H1 (cell line): ENCODE measurements around the gene TAOK1. TPM values are rescaled to one million over a fixed set of nuclear protein-coding genes. Genes with fewer than 3 reads are reported as not detected.

Source experiments
- CTCF ChIA-PET: fragments of 300-600 bp; sonication (Branson Sonifier 250); formaldehyde crosslinking; loops from one replicate; lab custom pipeline; 2021; ENCODE audit not compliant: partially characterized antibody; lab: Charles Lee
- POLR2A ChIA-PET: fragments of 300-600 bp; sonication (Branson Sonifier 250); formaldehyde crosslinking; loops from one replicate; lab custom pipeline; 2021; ENCODE audit warnings: inconsistent platforms; ENCODE audit not compliant: partially characterized antibody; lab: Charles Lee
- DNase-seq, 2 experiments: peaks; one replicate each; pipeline versions ENCODE4 v3.0.0 to v3.0.0-alpha.2; 2010 to 2022; ENCODE audit warnings: low spot score in 2 of 2, low read depth in 1 of 2, mixed read lengths in 1 of 2
- FAIRE-seq: peaks from 2 replicates; lab custom pipeline; 2011; peaks lifted over from hg19 to GRCh38; lab: Jason Lieb, UNC
- H2AFZ ChIP-seq: 2 replicates; pipeline ENCODE4 v1.8.1; 2012; ENCODE audit warnings: low read length, inconsistent platforms
- H2AK5ac ChIP-seq: 2 replicates; pipeline ENCODE4 v1.6.1; 2013; ENCODE audit warnings: low read depth, low read length
- H2BK120ac ChIP-seq: replicated peaks from 2 replicates; pipeline ENCODE3; 2013; ENCODE audit warnings: low read depth, low read length, inconsistent platforms
- H2BK12ac ChIP-seq: 2 replicates; pipeline ENCODE4 v1.6.1; 2013; ENCODE audit warnings: low read depth, low read length
- H2BK15ac ChIP-seq: 2 replicates; pipeline ENCODE4 v1.6.1; 2013; ENCODE audit warnings: low read length
- H2BK20ac ChIP-seq: 2 replicates; pipeline ENCODE4 v1.6.1; 2013; ENCODE audit warnings: low read length
- H2BK5ac ChIP-seq: 2 replicates; pipeline ENCODE4 v1.6.1; 2013; ENCODE audit warnings: low read depth, low read length
- H3K14ac ChIP-seq: 2 replicates; pipeline ENCODE4 v1.6.1; 2013; ENCODE audit warnings: inconsistent platforms; ENCODE audit not compliant: insufficient read length
- H3K18ac ChIP-seq: 2 replicates; pipeline ENCODE4 v1.6.1; 2013; ENCODE audit warnings: low read length; ENCODE audit errors: extremely low read depth
- H3K23ac ChIP-seq: 2 replicates; pipeline ENCODE4 v1.6.1; 2013; ENCODE audit warnings: inconsistent platforms; ENCODE audit not compliant: insufficient read length
- H3K23me2 ChIP-seq: 2 replicates; pipeline ENCODE4 v1.6.1; 2013; ENCODE audit warnings: low read depth, low read length
- H3K27ac ChIP-seq: 2 replicates; pipeline ENCODE4 v1.6.1; 2011; ENCODE audit warnings: low read depth, low read length, inconsistent platforms
- H3K27me3 ChIP-seq, 4 experiments: replicated peaks in 1 of 4; 1 replicate in 1 of 4; 2 replicates in 3 of 4; pipeline versions ENCODE4 v1.6.1 to v1.8.1; 2011 to 2013; ENCODE audit warnings: low read length in 3 of 4, mild to moderate bottlenecking in 3 of 4, inconsistent platforms in 2 of 4, mixed read lengths in 2 of 4, moderate library complexity in 1 of 4; ENCODE audit not compliant: control insufficient read depth in 3 of 4, insufficient read depth in 3 of 4; ENCODE audit errors: extremely low read depth in 1 of 4
- H3K36me3 ChIP-seq, 4 experiments: 2 replicates each; pipeline versions ENCODE4 v1.6.1 to v1.8.1; 2011 to 2013; ENCODE audit warnings: mild to moderate bottlenecking in 4 of 4, low read length in 3 of 4, moderate library complexity in 2 of 4, control low read depth in 1 of 4, inconsistent platforms in 1 of 4; ENCODE audit not compliant: insufficient read depth in 4 of 4, control insufficient read depth in 2 of 4
- H3K4ac ChIP-seq: replicated peaks from 2 replicates; pipeline ENCODE3; 2013; ENCODE audit warnings: low read length, low read depth, mixed read lengths, inconsistent platforms; ENCODE audit not compliant: insufficient read length
- H3K4me1 ChIP-seq, 4 experiments: replicated peaks in 1 of 4; 1 replicate in 1 of 4; 2 replicates in 3 of 4; pipeline versions ENCODE4 v1.6.1 to v1.8.1; 2011 to 2013; ENCODE audit warnings: low read length in 3 of 4, inconsistent platforms in 2 of 4, mixed read lengths in 1 of 4; ENCODE audit not compliant: insufficient read depth in 4 of 4, control insufficient read depth in 3 of 4
- H3K4me2 ChIP-seq, 2 experiments: 2 replicates each; pipeline versions ENCODE4 v1.6.1 to v1.8.1; 2011 to 2013; ENCODE audit warnings: low read depth in 2 of 2, low read length in 2 of 2, control low read depth in 1 of 2, inconsistent platforms in 1 of 2, mild to moderate bottlenecking in 1 of 2; ENCODE audit not compliant: insufficient read depth in 1 of 2
- H3K4me3 ChIP-seq, 4 experiments: fragments of 200-600, 300-600 bp in 1 of 4; sonication (generic), shearing (Covaris generic), sonication (Bioruptor Twin) in 1 of 4; 2 replicates each; pipeline versions ENCODE4 v1.5.1 to v1.8.1; 2011 to 2016; ENCODE audit warnings: low read length in 4 of 4, low read depth in 3 of 4, control low read depth in 2 of 4, inconsistent platforms in 2 of 4, mild to moderate bottlenecking in 2 of 4, mixed read lengths in 1 of 4, moderate library complexity in 1 of 4; ENCODE audit not compliant: insufficient read depth in 2 of 4; ENCODE audit errors: extremely low read depth in 1 of 4
- H3K56ac ChIP-seq: replicated peaks from 2 replicates; pipeline ENCODE3; 2013; ENCODE audit warnings: low read depth, mild to moderate bottlenecking, mixed read lengths, low read length, inconsistent platforms; ENCODE audit not compliant: insufficient read length
- H3K79me1 ChIP-seq: 2 replicates; pipeline ENCODE4 v1.6.1; 2013; ENCODE audit warnings: low read depth, low read length, control low read depth
- H3K79me2 ChIP-seq, 2 experiments: 2 replicates each; pipeline versions ENCODE4 v1.6.1 to v1.8.1; 2012 to 2013; ENCODE audit warnings: low read length in 2 of 2, mild to moderate bottlenecking in 2 of 2, inconsistent platforms in 1 of 2; ENCODE audit not compliant: insufficient read depth in 2 of 2, control insufficient read depth in 1 of 2
- H3K9ac ChIP-seq, 4 experiments: replicated peaks in 1 of 4; 1 replicate in 1 of 4; 2 replicates in 3 of 4; pipeline versions ENCODE4 v1.6.1 to v1.8.1; 2011 to 2013; ENCODE audit warnings: low read depth in 3 of 4, low read length in 3 of 4, control low read depth in 2 of 4, mild to moderate bottlenecking in 2 of 4, moderate library complexity in 2 of 4, inconsistent platforms in 1 of 4; ENCODE audit errors: extremely low read depth in 1 of 4
- H3K9me3 ChIP-seq, 2 experiments: 2 replicates each; pipeline versions ENCODE4 v1.6.1 to v1.8.1; 2012 to 2013; ENCODE audit warnings: mild to moderate bottlenecking in 2 of 2, moderate library complexity in 2 of 2, control low read depth in 1 of 2, inconsistent platforms in 1 of 2, low read depth in 1 of 2, low read length in 1 of 2, mixed read lengths in 1 of 2; ENCODE audit not compliant: insufficient read depth in 2 of 2
- H4K20me1 ChIP-seq, 2 experiments: replicated peaks in 1 of 2; 2 replicates each; pipeline versions ENCODE3 to v1.8.1; 2011 to 2013; ENCODE audit warnings: inconsistent platforms in 2 of 2, low read length in 2 of 2, mild to moderate bottlenecking in 1 of 2; ENCODE audit not compliant: insufficient read depth in 2 of 2, control insufficient read depth in 1 of 2
- H4K5ac ChIP-seq: 2 replicates; pipeline ENCODE4 v1.6.1; 2013; ENCODE audit warnings: low read length, low read depth, mixed read lengths, inconsistent platforms; ENCODE audit not compliant: insufficient read length
- H4K8ac ChIP-seq: 2 replicates; pipeline ENCODE4 v1.8.0; 2013; ENCODE audit warnings: mild to moderate bottlenecking, moderate library complexity, low read length, inconsistent platforms; ENCODE audit not compliant: insufficient read depth; ENCODE audit errors: extremely low read depth
- H4K91ac ChIP-seq: replicated peaks from 2 replicates; pipeline ENCODE3; 2013; ENCODE audit warnings: low read length, mixed read lengths, inconsistent platforms; ENCODE audit not compliant: insufficient read length
- ATF2 ChIP-seq: IDR thresholded peaks from 2 replicates; pipeline ENCODE4 v1.6.1; 2012; ENCODE audit warnings: low read length, inconsistent platforms
- ATF3 ChIP-seq: IDR thresholded peaks from 2 replicates; pipeline ENCODE4 v1.6.1; 2011; ENCODE audit warnings: low read depth, mild to moderate bottlenecking, low read length; ENCODE audit not compliant: insufficient read depth
- BRCA1 ChIP-seq: IDR thresholded peaks from 2 replicates; pipeline ENCODE4 v1.6.1; 2012; ENCODE audit warnings: low read depth, low read length, improper control_type of control experiment
- CREB1 ChIP-seq: IDR thresholded peaks from 2 replicates; pipeline ENCODE4 v1.6.1; 2012; ENCODE audit warnings: inconsistent platforms
- EP300 ChIP-seq, 2 experiments: IDR thresholded peaks; 1 replicate in 1 of 2; 2 replicates in 1 of 2; pipeline ENCODE4 v1.6.1; 2011 to 2012; ENCODE audit warnings: low read depth in 2 of 2, low read length in 2 of 2, mild to moderate bottlenecking in 2 of 2, borderline replicate concordance in 1 of 2, inconsistent platforms in 1 of 2, moderate library complexity in 1 of 2
- EZH2 ChIP-seq: fragments of 200-600 bp; sonication (generic); IDR thresholded peaks from 2 replicates; pipeline ENCODE4 v1.7.1; 2012; ENCODE audit warnings: low read depth, mild to moderate bottlenecking, moderate library complexity, low read length, inconsistent platforms; ENCODE audit not compliant: severe bottlenecking
- GABPA ChIP-seq: IDR thresholded peaks from 2 replicates; pipeline ENCODE4 v1.6.1; 2011; ENCODE audit warnings: mild to moderate bottlenecking, low read length, moderate library complexity, borderline replicate concordance; ENCODE audit not compliant: insufficient read depth
- GTF2F1 ChIP-seq: IDR thresholded peaks from 2 replicates; pipeline ENCODE4 v1.6.1; 2012; ENCODE audit warnings: low read depth, low read length, improper control_type of control experiment, borderline replicate concordance
- SIN3A ChIP-seq, 2 experiments: IDR thresholded peaks in 1 of 2; conservative IDR thresholded peaks in 1 of 2; 2 replicates each; pipeline ENCODE4 v1.6.1; 2011 to 2012; ENCODE audit warnings: low read length in 2 of 2, improper control_type of control experiment in 1 of 2, low read depth in 1 of 2, mild to moderate bottlenecking in 1 of 2
- SP4 ChIP-seq: IDR thresholded peaks from 2 replicates; pipeline ENCODE4 v1.6.1; 2012; ENCODE audit warnings: low read length, inconsistent platforms
- TAF7 ChIP-seq: optimal IDR thresholded peaks from 2 replicates; pipeline ENCODE3; 2011; ENCODE audit warnings: low read depth, mild to moderate bottlenecking, inconsistent platforms, low read length, moderate library complexity, borderline replicate concordance
- WGBS, 2 experiments: shearing (Covaris generic) in 1 of 2; methylation state at CpG; one replicate each; pipeline versions ENCODE4 v1.1.6 to v1.1.7; 2013 to 2015; ENCODE audit warnings: low lambda C conversion rate in 2 of 2, mixed read lengths in 2 of 2, inconsistent platforms in 1 of 2, low coverage in 1 of 2, missing lambda C conversion rate in 1 of 2; ENCODE audit not compliant: insufficient replicate concordance in 2 of 2, insufficient coverage in 1 of 2, insufficient read length in 1 of 2; ENCODE audit errors: extremely low coverage in 1 of 2, missing lambda C conversion rate in 1 of 2; 5-methylcytosine and 5-hydroxymethylcytosine counted together
- polyA plus RNA-seq, 7 experiments: library from polyadenylated mRNA; depleted of rRNA in 3 of 7; stranded (reverse) in 5 of 7; unstranded in 2 of 7; fragments of >200 nt in 5 of 7; fragments of 200-250 nt in 2 of 7; gene quantifications; 1 replicate in 5 of 7; 2 replicates in 1 of 7; 4 replicates in 1 of 7; pipeline versions ENCODE4 v1.2.1 to v1.2.3, GENCODE V29; 2011 to 2013; ENCODE audit warnings: missing spikeins in 2 of 7, mixed read lengths in 2 of 7
- total RNA-seq: library from RNA; stranded (reverse); fragmentation: NEBNext Ultra II Directional; extraction: Animal tissue kit (Norgen Biotek cat#: 25700); gene quantifications from 2 replicates; pipeline ENCODE4 v1.2.1, GENCODE V29; 2021

TAOK1 gene
- total and polyA plus RNA-seq, 2 of the 8 experiments (the other 6 are each of a cell fraction or from before 2014, with no cell fraction given) = 12.2 to 90.6 TPM

GRCh38 chr17:29399634-29400033, 9.5 kb downstream of the TAOK1 start:
- Histone ChIP-seq H3K14ac (no peak overlapping the region), H4K20me1 (peaks cover 10 to 11% of the 10 kb centered on the region in 2 experiments), H4K8ac (no peak overlapping the region), H3K36me3 (peaks cover 0 to 11% (median 1%) of the 10 kb centered on the region in 4 experiments; a peak in 2 of 8 replicates), H3K79me2 (peaks cover 38 to 100% of the 10 kb centered on the region in 2 experiments), H3K4me3 (no peak overlapping the region), H3K79me1 (peaks cover 2% of the 10 kb centered on the region; the same call in 1 of the 2 replicates), H4K5ac (no peak overlapping the region), H3K18ac (no peak overlapping the region), H3K27me3 (no peaks in the 10 kb centered on the region), H2BK15ac (no peak overlapping the region), H2BK20ac (no peak overlapping the region), H2BK12ac (no peak overlapping the region), H3K4me1 (no peaks in the 10 kb centered on the region), H3K4ac (no peak overlapping the region), H3K4me2 (no peak overlapping the region), H3K9ac (no peak overlapping the region), H2BK5ac (no peak overlapping the region), H3K27ac (no peak overlapping the region), H3K23me2 (no peaks in the 10 kb centered on the region), H3K56ac (no peak overlapping the region), H3K23ac (no peak overlapping the region), H2AK5ac (no peak overlapping the region), H3K9me3 (no peaks in the 10 kb centered on the region), H2BK120ac (no peak overlapping the region), H4K91ac (no peak overlapping the region), H2AFZ (no peak overlapping the region)
- ChIA-PET POLR2A (no interaction called here), CTCF (interaction anchor here (0.6 kb wide), 1 partner anchor 20 kb away, joined by 3 read pairs; no protein-coding TSS in a partner anchor)
- FAIRE-seq (no peak), DNase-seq (no peak)
- WGBS, 2 experiments = 94% methylated on average over 4 of the region's 4 CpGs; no CpG with 5 or more reads in 1 of the 2 experiments
- TF ChIP-seq GABPA (no peak), GTF2F1 (no peak), BRCA1 (no peak), ATF2 (no peak), SIN3A (conservative IDR thresholded peaks at IDR 0.05 in 1 of 2, IDR thresholded peaks at IDR 0.05 in 1 of 2; ENCODE audit: low read depth in 1 of 2, low read length in 2 of 2) (no peak), CREB1 (no peak), EP300 (IDR thresholded peaks at IDR 0.05; ENCODE audit: borderline replicate concordance in 1 of 2, low read depth in 2 of 2, low read length in 2 of 2) (no peak), EZH2 (no peak), TAF7 (no peak), SP4 (no peak), ATF3 (no peak)
